GM18517 (cell line): ENCODE measurements around the gene RPS3.

Experiments used
- ATAC-seq: cut with Tn5 transposase; IDR thresholded peaks from one replicate; pipeline ENCODE4 v1.9.1; 2021; ENCODE audit warnings: mild to moderate bottlenecking, moderate library complexity; ENCODE audit not compliant: unreplicated experiment

Gene RPS3

DNA sequence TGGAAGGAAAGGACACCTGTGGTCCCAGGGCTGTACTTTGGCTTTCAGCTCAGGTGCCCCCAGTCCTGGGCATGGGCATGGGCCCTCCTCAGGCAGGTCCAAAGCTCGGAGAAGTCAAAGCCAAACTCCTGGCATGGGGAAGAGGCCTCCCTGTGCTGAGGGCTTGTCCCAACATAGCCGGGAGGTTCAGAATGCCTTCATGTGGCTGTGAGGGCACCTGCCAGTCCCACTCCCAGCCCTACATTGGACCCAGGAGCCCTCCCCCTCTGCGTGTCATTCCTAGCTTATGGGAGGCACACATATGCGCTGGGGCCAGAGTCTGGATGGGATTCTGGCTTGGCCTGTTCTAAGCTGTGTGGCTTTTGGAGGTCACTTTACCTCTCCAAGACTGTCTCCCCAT lies 34.7 kb downstream of the RPS3 start:
- no peak for ATAC-seq

DNA sequence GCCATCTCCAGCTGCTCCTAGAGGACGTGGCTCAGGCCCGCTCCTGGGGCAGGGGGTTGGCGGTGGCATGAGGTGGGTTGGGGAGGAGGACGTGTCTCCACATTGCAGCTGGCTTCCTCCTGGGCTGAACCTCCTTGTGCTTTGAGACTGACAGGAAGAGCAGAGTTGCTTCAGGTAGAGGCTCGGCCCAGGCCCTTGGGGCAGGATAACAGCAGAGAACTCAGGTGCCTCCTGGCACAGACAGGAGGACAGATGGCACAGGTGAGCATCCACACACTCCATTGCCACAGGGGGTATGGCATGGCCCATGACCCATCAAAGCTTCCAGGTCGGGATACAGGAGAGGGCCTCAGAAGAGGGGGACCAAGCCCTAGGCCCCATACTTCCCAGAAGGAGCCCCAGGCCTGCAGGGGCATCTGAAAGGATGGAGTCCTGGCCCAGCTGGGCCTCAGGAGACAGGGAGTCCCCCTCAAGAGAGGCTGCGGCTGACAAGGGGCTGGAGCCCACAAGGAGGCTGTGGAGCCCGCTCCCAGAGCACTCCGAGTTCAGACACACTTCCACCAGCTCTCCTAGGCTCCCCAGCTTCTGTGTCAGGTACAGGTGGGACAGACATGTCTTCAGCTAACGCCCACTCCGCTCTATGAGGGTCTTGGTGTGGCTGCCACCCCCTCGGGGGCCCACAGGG lies 35.7 kb downstream of the RPS3 start:
- ATAC-seq, result no peak

DNA sequence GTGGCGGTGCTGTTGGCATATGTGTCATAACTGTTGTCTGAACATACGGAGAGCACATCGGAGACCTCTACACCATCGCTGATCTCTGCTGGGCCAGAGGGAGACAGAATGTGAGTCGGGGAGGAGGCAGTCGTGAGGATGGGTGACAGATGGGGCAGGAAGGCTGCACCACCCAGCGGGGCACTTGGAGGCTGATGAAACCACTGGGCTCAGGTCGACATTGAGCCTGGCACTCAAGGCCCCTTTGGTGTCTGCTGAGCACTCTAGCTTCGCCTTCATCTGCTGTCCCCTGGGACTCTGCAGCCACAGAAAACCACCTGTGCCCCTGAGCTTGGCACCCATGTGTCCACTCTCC lies 36.2 kb downstream of the RPS3 start:
- ATAC-seq, result no peak

DNA sequence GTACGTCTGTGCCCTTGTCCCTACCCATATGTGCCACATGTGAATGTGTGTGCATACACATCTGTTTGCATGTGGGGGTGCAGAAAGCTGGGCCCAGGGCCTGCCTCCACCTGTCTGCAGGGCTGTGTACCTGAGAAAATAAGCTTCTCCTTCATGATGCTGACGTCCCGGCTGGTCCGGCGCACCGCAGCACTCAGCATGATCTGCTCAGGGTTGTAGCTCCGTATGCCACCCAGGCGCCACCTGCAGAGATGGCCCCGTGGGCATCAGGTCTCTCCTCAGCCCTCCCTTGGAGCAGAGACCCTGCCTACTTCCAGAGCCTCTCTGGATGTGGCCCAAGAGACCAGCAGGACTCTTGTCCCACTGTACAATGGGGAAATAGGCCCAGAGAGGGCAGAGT lies 37.5 kb downstream of the RPS3 start:
- ATAC-seq, result no peak

DNA sequence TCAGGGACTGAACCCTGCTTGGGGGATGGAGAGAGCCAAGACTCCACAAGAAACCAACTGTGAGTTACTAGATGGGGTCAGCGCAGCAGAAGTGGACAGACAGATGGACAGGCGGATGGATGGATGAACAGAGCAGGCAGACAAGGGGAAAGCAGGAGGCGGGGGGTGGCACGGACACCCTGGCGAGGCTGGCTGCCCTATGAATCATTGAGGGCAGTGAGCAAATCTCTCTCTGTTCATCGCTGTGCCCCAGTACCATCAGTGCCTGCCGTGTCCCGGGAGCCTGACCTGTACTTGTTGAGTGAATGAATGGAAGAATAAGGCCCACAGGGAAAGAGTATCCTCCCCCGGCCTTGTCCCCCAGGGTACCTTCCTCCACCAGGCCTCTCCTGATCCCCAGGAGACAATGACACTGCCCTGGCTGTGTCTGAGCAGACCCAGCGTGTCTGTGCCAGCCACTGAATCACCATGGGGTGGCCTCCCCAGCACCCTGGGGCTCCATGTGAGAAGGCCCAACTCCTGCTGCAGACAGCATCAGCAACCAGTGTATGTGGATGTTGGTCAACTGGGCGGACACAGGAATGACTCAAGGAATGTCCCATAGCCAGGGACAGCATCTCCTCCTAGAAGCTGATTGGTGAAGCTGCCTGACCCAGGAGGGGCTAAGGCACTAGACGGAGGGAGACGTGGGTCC lies 38.8 kb downstream of the RPS3 start:
- no peak for ATAC-seq

DNA sequence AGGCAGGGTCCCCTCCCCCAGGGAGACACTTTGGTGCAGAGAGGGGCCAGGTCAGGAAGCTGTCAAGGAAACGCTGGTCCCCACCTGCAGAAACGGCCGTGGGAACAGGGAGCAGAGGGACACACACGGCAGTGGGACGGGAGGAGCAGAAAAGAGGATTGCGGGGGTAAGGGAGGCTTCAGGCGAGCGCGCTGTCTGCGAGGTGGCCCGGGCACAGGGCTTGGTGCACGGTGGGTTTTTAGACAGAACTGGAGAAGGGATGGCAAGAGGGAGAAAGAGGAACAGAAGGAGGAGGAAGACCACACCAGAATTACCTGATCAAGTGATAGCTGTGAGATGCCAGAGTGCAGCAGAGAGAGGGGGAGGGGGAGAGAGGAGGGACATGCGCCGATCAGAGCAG lies 39.7 kb downstream of the RPS3 start:
- ATAC-seq, result no peak

DNA sequence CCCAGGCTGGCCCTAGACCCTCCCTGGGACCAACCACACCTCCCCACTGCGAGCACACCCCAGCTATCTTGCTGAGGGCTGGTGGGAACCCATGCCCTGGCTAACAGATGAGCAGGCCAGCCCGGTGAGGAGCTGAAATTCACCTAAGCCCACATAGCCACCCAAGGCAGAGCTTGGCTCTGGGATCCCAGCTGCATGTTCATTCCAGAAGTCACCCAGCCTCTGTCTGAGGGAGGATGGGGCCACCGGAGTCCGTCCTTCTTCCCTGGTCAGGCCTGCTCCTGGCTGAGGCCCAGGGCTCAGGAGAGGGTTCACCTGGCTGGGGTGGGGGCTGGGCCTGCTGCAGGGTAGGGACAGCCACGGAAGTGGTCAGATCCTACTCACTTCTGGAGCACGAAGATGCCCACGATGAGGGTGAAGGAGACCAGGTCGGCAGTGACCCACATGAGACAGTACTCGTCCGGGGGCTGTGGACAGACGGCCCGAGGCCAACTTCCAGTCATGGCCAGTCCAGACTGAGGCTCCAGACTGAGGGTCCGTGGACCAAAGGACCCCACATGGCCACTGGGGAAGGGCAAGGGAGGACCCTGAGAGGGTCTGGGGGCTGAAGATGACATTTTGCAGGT lies 40.3 kb downstream of the RPS3 start:
- ATAC-seq, result no peak

DNA sequence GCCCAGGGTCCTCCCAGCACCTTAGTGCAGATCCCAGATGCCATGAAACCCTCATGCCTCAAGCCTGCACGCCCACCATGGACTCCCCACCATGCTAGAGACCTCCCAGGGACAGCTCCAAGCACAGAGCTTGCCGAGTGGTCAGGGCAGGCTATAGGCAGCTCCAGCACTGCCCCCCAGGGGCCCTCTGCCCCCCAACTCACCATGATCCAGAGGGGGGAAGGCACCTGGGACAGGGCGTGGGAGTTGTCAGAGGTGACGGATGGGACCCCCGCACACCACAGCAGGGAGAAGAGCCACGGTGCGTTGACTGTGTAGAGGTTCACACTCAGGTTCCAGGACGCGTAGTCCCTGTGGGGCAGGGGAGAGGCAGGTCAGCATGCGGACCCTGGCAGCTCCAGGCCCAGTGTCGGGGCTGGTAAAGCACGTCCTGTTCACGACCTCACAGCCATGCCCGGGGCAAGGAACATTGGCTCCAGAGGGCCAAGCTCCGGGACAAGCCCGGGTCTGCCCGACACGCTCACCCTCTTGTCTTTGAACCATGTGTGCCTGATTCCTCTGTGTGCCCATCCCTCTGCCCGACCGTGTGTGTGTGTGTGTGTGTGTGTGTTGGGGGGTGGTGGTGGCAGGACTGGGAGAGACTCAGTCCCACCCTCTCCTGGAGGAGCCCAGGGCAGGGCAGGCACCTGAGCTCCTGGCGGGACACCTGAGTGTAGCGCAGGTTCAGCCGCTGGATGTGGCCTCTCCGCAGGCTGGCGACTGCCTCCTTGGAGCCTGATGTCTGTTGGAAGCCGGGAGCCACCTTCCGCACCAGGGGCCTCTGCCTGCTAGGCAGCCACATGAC lies 41.9 kb downstream of the RPS3 start:
- no peak for ATAC-seq

DNA sequence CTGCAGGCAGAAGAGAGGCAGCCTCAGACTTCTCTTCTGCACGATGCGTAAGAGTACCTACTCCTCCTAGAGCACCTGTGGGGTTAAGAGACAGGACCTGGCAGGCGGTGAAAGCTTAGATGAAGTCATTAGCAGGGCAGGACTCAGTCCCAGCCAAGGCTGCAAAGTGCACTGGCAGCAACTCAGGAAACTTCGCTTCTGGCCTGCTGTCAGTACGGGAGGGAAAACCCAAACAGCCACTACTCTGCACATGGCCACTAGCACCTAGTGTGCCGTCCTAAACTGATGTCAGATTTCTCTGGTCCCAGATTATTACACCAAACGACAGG lies 42.5 kb downstream of the RPS3 start:
- no peak for ATAC-seq

DNA sequence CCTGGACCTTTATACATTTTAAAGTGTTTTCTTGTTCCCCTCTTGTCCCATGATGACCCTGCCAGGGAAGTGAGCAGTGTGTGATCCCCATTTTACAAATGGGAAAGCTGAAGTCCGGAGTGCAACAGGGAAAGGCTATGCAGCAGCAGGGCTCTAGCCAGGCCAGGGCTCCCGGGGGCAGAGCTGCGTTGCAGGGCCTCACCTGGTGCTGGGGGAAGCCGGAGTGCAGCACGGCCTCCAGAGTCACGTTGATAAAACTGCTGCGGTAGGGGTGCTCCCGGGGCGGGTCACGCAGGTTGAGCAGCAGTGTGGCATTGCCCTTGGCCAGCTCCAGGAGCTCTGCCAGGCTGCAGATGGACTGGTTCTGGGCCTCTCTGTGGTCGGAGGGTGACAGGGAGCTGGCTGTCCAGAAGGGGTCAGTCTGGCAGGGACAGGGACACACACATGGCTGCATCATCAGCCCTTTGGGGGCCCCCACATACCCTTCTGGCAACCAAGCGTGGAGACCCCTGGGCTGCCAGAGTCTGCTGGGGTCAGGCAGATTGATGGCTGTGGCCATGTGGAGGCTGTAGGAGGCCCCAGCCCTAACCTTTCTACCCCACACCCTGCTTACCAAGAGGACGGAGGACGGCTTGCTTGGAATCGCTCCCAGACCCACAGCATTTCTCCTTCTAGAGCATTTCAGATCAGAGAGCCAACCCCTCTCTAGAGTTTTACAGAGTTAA lies 43.0 kb downstream of the RPS3 start:
- ATAC-seq, result no peak

DNA sequence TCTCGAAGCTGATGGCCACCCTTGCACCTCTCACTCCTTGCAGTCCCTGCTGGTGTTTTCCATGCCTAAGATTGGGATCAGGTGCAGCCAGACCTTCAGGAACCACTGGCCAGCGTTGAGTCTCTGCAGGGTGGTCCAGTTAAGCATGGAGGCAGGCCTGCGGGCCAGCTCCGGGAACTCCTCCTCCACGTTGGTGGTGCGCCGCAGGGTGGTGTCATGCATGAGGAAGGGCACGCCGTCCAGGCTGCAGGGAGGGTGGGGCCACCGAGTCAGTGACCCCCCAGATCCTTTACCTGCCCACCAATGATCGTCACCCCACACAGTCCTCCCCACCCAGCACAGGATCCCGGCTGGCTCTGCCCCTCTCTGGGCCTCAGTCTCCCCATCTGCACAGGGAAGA lies 43.7 kb downstream of the RPS3 start:
- no peak for ATAC-seq

DNA sequence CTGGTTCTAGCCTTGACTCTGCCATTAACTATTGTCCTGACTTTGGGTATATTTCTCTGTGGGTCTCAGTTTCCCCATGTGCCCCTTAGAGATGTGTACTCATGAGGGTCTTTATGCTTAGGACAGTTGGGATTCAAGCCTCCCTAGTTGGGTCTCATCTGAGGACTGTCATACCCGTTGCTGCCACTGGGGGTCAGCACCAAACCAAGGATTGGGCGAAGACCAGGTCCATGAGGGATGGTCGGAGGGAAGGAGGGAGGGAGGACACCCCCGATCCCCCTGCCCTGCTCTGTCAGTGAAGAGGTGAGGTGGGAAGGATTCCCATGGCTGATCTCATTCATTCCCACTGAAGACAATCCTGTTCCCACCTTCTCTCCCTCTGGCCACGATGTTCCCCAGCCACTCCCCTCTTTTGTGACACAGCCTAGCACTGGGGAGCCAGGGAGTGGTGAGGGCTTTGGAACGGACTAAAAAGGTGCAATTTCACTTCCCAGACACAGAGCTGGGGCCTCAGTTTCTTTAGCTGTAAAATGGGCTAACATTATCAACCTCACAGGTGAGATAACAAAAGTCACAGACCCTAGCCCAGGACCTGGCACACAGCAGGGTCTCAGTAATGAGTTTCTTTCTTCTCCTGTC lies 46.1 kb downstream of the RPS3 start:
- no peak for ATAC-seq

DNA sequence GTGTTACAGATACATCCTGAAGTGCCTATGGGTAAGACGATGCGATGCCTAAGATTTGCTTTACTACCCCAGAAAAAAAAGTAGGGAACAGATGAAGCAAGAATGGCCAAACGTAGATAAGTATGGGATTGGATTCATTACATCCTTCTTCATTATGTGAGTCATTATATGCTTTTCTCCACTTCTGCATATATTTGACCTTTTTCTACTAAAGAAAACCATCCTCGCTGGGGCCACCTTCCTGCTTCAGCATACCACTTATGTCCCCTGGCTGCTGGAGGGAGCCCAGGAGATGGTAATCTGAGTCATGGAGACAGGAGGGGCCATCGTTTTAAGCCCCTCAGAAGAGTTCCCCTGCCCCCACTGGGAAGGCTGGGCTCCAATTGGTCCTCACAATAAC lies 48.1 kb downstream of the RPS3 start:
- ATAC-seq, result no peak

DNA sequence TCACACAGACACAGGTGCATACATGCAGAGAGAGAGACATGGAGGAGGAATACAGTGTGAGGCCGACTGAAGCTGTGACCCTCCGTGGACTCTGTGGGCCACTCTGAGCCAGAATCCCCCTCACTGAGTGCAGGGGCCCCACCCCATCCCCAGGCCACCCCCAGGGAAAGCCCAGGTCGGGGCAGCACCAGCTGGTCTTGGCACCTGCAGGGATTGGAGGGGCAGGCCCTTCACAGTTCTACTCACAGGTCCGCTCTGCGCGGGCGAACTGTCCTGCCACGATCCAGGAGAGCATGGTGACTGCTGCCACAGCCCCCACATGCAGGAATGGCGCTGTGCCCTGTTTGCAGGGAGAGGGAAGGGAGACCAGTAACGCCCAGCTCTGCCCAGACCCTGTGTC lies 50.0 kb downstream of the RPS3 start:
- ATAC-seq, result no peak

DNA sequence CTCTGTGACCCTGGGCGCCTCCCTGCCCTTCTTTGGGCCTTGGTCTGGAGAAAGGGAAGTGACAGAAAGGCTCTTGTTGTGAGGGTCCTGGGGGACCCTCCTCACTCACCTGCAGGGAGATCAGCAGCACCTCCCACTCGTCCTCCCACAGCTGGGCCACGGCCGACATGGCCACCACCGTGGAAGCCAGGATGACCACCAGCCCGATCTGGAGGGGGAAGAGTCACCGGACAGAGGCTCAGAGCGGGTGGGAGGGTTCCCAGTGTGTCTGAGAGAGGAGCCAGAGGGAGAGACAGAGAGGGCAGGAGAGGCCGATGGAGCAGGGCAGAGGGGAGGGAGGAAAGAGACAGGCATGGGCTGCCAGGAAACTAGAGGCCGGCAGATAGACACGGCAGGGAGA lies 50.5 kb downstream of the RPS3 start:
- ATAC-seq, result no peak

DNA sequence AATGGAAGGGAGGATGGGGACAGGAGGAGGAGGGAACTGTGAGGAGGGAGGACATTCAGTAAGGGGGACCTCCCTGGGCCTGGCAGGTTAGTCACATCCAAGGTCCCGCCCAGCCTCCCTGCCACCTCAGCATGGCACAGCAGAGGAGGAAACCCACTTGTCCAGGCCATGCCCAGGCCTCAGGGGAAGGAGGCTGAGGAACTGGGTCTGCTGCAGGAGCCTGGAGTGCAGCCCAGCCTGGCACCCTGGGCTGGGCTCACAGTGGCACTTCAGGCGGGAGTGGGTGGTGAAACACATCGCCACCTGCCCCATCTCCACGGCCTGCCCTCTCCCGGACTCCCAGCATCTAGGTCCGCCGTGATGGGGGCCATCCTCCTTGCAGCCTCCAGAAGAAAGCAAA lies 50.9 kb downstream of the RPS3 start:
- ATAC-seq, result no peak

DNA sequence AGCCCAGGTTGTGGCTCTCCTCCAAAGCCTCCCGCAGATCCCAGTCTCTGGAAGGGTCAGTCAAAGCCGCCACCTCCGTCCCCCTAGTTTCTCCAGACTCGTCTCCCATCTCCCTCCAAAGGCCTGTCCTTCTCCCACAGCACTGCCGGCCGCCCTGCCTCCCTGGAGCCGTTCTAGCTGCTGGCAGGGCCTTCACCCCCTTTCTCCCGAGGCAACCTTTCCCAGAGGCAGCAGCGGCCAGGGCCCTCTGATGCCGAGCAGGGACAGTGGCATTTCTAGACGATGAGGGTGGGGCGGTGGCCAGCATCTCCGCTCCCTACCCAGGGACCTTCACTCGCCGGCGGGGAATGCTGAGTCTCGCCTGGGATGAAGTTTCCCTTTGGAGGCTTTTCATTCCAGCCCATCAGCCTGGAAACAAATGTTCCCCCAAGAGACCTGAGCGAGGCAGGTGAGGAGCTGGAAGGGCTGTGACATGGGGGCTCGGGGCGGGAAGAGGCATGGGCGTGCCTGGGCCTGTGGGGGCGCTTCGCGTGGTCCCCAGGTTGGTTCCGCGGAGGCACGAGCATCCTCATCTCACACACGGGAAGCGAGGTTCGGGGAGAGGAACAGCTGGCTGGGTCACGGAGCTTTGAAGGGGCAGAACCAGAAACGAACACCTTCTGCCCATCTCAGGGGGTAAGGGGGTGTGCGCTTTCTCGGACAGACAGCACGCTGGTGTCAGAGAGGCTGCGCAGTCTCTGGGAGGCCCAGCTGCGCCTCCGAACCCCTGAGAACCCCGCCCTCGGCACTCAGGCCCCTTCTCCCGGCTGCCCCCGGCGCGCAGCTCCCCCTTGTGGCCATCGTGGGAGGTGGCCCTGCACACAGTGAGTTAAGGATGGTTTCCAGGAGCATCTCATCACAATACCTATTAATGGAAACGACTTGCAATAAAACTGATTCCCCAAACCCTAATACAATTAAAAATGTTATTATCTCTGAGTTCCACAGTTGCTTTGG lies 51.8 kb downstream of the RPS3 start:
- no peak for ATAC-seq

DNA sequence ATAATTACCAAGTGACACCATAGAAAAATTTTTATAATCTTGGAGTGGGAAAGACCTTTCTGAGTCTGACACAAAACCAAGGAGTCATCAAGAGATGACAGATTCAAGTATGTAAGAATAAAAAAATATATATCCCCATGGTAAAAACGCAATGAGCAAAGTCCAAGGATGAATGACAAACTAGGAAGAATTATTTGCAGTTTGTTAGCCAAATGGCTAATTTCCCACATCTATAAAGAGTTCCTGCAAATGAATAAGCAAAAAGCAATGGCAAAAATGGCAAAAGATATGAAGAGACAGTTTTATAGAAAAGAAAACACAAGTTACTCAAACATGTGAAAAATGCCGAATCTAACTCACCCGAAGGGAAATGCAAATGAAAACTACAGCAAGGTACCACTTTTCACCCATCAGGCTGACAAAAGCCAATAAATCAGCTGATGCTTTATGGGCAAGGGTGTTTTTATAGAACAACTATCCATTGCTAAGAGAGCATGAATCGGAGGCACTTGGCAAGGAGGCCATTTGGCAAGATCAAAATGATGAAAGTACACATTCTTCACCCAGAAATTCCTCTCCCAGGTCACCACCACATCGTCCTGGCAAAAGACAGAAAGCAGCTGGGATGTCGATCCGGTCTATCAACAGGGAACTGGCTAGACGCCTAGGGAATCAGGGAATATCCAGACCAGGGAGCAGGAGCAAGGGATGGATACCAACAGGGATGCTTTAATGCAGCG lies 54.8 kb downstream of the RPS3 start:
- no peak for ATAC-seq

DNA sequence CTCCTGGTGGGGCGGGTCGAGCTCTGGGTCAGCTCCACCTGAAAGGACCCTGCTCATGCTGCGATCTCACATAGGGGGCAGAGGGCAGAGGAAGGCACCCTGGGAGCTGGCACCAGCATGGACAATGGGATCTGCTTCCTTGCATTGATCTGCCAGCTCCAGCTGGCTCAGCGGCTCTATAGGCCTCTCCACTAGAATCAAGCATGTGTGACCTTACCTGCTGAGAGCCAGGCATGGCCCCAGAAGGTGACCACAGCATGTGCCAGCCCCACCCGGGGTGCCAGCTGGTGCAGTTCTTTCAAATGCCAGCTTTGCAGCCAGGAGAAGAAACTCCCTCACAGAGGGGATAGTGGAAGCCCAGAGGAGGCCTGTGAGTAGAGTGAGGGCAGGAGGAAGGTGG lies 55.7 kb downstream of the RPS3 start:
- no peak for ATAC-seq
